GM18867 (cell line): ENCODE data around the gene PCDHGA8.
"Not testable (repeated sequence)": the region's sequence is repeated elsewhere in the genome, so short reads cannot be mapped to it uniquely, and the experiment has no call there.

ENCODE experiments used
- ATAC-seq: cut with Tn5 transposase; IDR thresholded peaks from one replicate; pipeline ENCODE4 v1.9.1; 2021; ENCODE audit warnings: mild to moderate bottlenecking, moderate library complexity; ENCODE audit not compliant: unreplicated experiment

PCDHGA8 gene

DNA sequence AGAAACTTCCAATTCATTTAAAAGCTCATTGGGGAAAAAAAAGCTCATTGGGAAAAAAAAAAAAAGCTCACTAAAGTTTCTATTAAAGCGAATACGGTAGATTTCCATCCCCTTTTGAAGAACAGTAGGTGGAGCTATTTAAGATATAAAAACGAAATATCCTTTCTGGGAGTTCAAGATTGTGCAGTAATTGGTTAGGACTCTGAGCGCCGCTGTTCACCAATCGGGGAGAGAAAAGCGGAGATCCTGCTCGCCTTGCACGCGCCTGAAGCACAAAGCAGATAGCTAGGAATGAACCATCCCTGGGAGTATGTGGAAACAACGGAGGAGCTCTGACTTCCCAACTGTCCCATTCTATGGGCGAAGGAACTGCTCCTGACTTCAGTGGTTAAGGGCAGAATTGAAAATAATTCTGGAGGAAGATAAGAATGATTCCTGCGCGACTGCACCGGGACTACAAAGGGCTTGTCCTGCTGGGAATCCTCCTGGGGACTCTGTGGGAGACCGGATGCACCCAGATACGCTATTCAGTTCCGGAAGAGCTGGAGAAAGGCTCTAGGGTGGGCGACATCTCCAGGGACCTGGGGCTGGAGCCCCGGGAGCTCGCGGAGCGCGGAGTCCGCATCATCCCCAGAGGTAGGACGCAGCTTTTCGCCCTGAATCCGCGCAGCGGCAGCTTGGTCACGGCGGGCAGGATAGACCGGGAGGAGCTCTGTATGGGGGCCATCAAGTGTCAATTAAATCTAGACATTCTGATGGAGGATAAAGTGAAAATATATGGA lies 38.1 kb downstream of the PCDHGA8 start, which contains the start of gene PCDHGA12:
Gene PCDHGA12 (plus strand): TSS at position 176 of the 782 bp plus-strand sequence. CDS start 253 bp downstream, at position 429.
- ATAC-seq, result peak; percentile 86

GRCh38 chr5:141431286-141431685 lies 38.9 kb downstream of the PCDHGA8 start:
- peak; percentile 53 for ATAC-seq

GRCh38 chr5:141432308-141432707 lies 39.9 kb downstream of the PCDHGA8 start:
- not testable (repeated sequence) for ATAC-seq

DNA sequence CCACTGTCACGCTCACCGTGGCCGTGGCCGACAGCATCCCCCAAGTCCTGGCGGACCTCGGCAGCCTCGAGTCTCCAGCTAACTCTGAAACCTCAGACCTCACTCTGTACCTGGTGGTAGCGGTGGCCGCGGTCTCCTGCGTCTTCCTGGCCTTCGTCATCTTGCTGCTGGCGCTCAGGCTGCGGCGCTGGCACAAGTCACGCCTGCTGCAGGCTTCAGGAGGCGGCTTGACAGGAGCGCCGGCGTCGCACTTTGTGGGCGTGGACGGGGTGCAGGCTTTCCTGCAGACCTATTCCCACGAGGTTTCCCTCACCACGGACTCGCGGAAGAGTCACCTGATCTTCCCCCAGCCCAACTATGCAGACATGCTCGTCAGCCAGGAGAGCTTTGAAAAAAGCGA lies 40.3 kb downstream of the PCDHGA8 start:
- not testable (repeated sequence) for ATAC-seq

GRCh38 chr5:141434006-141434405 lies 41.6 kb downstream of the PCDHGA8 start:
- ATAC-seq, result no peak

- no peak for ATAC-seq
These were observed 44.8 kb downstream of the PCDHGA8 start for GRCh38 chr5:141437221-141437620.

DNA sequence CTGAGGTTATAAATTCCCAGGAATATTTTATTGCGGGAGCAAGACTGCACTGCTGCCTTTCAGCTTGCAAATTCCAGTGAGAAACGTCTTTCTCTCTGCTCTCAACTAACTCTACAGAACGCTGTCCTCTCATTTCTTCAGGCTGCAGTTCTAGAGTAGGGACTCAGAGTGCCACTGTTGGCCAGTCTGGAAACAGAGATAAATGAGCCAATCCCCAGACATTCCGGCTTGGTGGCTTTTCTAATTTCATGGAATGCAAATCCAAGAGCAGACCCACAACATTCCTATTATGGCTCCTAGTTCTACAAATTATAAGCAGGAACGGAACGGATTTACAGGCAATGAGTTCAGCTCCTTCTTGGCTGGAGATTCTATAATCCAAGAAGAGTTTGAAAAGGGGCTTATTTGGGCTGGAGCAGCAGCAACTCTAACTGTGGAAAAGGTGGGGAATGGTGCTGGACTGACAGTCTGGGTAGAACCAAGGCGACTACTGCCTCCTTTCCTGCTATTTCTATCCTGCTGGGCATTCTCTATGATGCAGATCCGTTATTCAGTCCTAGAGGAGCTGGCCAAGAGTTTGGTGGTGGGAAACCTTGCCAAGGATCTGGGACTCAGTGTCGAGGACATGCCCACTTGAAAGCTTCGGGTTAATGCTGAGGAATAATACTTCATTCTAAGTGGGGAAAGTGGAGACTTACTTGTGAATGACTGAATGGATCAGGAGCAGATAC lies 47.1 kb downstream of the PCDHGA8 start:
- no peak for ATAC-seq

DNA sequence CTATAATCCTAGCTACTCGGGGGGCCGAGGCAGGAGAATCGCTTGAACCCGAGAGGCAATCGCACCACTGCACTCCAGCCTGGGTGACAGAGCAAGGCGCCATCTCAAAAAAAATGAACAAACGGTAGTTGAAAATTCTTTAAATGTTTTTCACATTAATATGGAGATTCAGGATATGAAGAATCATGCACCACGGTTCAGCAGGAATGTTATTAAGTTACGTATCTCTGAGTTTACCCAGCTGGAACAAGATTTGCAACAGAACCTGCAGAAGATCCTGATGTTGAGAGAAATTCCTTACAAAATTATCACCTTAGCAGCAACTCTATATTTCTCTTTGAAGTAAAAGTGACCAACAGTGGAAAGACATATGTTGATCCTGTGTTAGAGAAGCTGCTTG lies 47.9 kb downstream of the PCDHGA8 start:
- ATAC-seq, result no peak

DNA sequence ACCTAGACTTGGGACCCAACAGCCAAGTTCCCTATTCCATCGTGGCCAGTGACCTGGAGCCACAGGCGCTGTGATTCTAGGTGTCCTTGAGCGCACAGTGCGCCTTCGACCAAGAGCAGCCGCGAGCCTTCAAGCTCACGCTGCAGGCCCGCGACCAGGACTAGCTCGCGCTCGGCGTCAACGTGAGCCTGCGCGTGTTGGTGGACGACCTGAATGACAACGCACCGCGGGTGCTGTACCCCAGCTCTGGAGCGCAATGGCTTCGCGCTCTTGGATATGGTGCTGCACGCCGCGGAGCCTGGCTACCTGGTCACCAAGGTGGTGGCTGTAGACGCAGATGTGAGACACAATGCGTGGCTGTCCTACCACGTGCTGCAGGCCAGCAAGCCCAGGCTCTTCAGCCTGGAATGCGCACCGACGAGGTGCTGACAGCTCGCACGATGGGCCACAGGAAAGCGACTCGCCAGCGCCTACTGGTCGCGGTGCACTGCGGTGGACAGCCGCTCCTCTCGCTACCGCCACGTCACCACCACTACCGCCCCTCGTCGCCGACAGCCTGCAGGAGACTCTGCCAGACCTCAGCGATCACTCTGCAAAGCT lies 49.2 kb downstream of the PCDHGA8 start:
- no peak for ATAC-seq
